ENCODE measurements around the gene ADM.

Gene ADM

DNA sequence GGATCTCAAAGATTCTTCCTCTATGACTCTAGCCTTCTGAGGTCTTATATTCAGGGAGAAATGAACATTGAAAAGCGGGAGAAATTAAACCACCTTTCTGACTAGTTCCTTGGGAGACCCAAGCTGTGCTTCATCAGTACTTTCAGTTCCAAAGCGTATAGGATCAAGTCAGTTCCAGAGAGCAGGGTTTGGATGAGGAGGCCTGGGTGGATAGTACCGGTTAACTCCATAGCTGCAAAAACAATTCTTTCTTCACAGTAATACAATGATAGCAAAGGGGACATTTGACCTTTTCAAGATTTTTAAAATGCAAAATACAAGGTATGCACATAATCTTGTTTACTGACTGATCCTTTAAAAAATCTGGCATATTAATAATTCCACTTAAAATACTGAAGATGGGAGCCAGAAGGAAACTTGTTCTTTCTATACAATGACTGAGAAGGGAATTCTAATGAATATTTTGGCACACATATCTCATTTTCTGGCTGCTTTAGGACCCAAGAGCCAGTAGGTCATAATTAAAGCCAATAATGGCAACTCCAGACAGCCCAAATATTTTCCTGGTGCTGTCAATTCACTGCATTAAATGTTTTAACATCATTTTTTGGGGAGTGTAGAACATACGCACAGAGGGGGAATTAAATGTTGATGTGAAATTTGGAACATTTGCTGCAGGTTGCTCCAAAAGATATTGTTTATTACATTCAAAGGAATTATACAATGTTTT lies 16.0 kb downstream of the ADM start:
- H3K4me3 ChIP-seq (ENCODE audit: low read depth, low read length), result no peak overlapping the region
- TF ChIP-seq CTCF (IDR thresholded peaks at IDR 0.05; ENCODE audit: borderline replicate concordance, insufficient read depth, low read depth, low read length), result no peak

DNA sequence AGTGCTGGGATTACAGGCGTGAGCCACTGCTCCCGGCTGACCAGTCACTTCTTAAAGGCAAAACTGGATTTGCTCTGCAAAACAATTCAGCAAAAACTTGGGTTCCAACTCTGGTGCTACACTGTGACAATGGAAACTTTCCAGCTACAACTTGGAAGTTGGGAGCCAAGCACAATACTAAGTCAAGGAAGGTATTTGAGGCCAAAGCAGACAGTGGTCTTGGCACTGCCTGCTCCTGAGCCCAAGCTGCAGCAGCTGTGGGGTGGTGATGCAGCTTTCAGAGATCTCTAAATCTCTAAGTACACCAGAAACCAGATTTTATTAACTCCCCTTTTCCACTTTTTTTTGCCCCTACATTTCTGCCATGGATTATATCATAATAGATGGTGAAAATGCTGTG lies 17.5 kb downstream of the ADM start:
- TF ChIP-seq CTCF (IDR thresholded peaks at IDR 0.05; ENCODE audit: borderline replicate concordance, insufficient read depth, low read depth, low read length), result no peak
- H3K4me3 ChIP-seq (ENCODE audit: low read depth, low read length), result no peak overlapping the region

DNA sequence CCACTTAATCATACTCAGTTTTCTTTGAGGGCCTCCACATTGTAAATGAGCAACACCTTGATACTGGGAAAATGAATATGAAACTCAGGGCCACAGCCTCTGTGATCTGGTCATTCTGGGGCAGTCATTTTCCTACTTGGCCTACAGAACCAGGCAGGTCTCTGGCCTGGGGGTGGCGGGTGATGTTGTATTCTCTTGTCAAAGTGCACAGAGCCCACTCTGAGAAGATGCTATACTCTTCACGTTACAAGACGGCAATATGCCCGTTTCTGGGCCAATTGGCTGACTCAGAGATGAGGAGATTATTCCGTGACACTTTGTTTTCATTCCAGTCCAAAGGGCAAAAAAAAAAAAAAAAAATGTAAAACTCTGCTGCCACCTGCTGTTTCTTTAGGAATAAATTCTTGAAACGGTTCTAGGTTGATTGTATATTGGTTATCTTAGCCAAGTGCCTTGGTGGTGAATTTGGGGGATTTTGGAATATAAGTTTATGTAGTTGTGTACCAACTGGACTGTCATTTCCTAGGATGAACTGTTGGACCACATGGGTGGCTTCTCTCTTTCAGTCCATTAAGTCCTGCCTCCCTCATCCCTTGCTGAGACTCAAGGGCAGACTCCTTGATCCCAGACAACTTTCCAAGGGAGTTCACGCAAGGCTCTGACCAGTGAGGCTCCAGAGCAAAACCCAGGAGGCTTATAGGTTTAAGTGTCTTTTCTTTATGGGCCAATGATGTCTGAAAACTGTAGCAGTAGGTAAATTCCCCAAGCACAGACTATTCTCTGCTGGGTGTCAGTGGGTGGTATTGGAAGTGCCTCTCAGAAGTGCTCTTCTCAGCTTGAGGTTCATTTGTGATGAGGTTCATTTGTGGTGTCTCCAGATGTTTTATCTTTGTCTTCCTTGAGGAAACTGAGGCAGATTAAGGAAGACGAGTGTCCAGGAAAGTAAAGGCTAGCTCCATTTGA lies 18.2 kb downstream of the ADM start:
- H3K4me3 ChIP-seq (ENCODE audit: low read depth, low read length), result no peak overlapping the region
- no peak for TF ChIP-seq CTCF (IDR thresholded peaks at IDR 0.05; ENCODE audit: borderline replicate concordance, insufficient read depth, low read depth, low read length)

GRCh38 chr11:10323793-10324170 lies 18.9 kb downstream of the ADM start:
- TF ChIP-seq CTCF (IDR thresholded peaks at IDR 0.05; ENCODE audit: borderline replicate concordance, insufficient read depth, low read depth, low read length), result no peak
- no peak overlapping the region for H3K4me3 ChIP-seq (ENCODE audit: low read depth, low read length)

DNA sequence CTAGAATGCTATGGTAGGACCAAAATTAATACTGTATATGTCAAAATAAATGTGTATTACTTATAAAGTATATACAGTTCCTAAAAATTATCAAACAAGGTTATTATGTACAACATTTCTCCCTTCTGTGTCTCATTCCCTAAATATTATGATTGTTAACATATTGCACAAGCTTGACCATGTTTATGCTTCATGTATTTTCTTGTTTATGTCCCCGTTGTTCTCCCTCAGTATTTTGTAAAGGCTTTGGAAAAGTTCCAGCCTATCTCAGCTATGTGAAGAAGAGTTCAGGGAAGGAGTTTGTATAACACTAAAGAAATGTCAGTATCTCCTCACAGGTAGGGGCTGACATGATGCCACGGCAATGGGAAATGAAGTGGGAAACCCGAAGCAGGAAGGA lies 19.6 kb downstream of the ADM start:
- H3K4me3 ChIP-seq (ENCODE audit: low read depth, low read length), result no peak overlapping the region
- TF ChIP-seq CTCF (IDR thresholded peaks at IDR 0.05; ENCODE audit: borderline replicate concordance, insufficient read depth, low read depth, low read length), result no peak

- TF ChIP-seq CTCF (IDR thresholded peaks at IDR 0.05; ENCODE audit: borderline replicate concordance, insufficient read depth, low read depth, low read length), result no peak
- H3K4me3 ChIP-seq (ENCODE audit: low read depth, low read length), result no peak overlapping the region
Observed at GRCh38 chr11:10325277-10326011, 20.6 kb downstream of the ADM start.
